Fibroblast of villous mesenchyme (primary cell): ENCODE results near the gene SLC38A6. TPM values are rescaled to one million over a fixed set of nuclear protein-coding genes. Genes with fewer than 3 reads are reported as not detected.

Experiments used
- DNase-seq: peaks from one replicate; pipeline ENCODE4 v3.0.0-alpha.2; 2010; ENCODE audit warnings: low read depth
- H3K4me3 ChIP-seq: 2 replicates; pipeline ENCODE4 v1.5.1; 2011; ENCODE audit warnings: low read depth, mild to moderate bottlenecking, low read length
- CTCF ChIP-seq: IDR thresholded peaks from 2 replicates; pipeline ENCODE4 v1.5.1; 2012; ENCODE audit warnings: low read depth, mild to moderate bottlenecking, low read length; ENCODE audit not compliant: insufficient read depth
- total RNA-seq: library from RNA; depleted of rRNA; stranded (reverse); fragments of >200 nt; gene quantifications from 2 replicates; pipeline ENCODE4 v1.2.3, GENCODE V29; 2012

SLC38A6 gene
- total RNA-seq, 1 donor, result 56.1 TPM

DNA sequence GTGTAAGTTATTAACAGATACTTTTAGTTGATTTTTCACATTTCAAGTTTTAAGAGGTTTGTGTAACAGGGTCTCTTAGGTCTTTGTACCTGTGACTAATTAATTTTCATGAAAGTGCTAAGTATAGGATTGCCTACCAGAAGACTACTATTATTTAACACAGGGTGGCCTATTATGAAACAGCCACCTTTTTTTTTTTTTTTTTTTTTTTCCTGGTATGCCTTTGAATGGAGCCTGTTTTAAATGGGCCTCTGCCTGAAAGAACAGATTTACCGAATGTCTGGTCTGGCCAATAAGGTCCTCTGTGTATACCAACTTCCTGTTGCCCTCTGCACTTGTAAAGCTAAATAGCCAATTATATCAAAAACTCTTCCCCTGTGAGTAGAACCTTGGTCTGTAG, 62.5 kb downstream of the SLC38A6 start:
- DNase-seq, result no peak
- no peak overlapping the region for H3K4me3 ChIP-seq
- no peak for TF ChIP-seq CTCF

- DNase-seq, result no peak
- no peak overlapping the region for H3K4me3 ChIP-seq
- TF ChIP-seq CTCF, result no peak
Observed at GRCh38 chr14:61047021-61047420, 66.0 kb downstream of the SLC38A6 start.

GRCh38 chr14:61048640-61049039, 67.6 kb downstream of the SLC38A6 start:
- TF ChIP-seq CTCF, result no peak
- no peak overlapping the region for H3K4me3 ChIP-seq
- DNase-seq, result peak; percentile 14

GRCh38 chr14:61050417-61050816, 69.4 kb downstream of the SLC38A6 start:
- no peak for TF ChIP-seq CTCF
- H3K4me3 ChIP-seq, result no peak overlapping the region
- peak; percentile 14 for DNase-seq

DNA sequence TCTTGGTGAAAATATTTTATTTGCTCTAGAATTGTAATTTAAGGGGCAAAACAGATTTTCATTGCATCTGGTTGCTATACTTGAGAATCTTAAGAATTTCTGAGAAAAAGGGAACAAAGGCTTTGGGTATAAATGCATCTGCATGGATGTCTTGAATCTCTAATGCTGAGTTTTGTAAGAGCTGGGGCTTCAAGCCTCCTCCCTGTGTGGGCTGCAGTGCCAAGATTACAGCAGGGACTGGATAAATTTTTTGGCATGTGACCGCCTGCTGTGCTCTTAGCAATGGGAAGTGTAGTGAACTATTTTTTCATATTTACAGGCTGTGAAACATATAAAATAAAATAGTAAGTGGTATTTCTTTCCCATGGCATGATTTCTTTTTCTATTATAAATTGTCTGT, 70.0 kb downstream of the SLC38A6 start:
- DNase-seq, result no peak
- no peak overlapping the region for H3K4me3 ChIP-seq
- TF ChIP-seq CTCF, result no peak

GRCh38 chr14:61051621-61052020, 70.6 kb downstream of the SLC38A6 start:
- DNase-seq, result no peak
- no peak overlapping the region for H3K4me3 ChIP-seq
- TF ChIP-seq CTCF, result no peak

- TF ChIP-seq CTCF, result no peak
- H3K4me3 ChIP-seq, result no peak overlapping the region
- no peak for DNase-seq
Observed at GRCh38 chr14:61063461-61063860, 82.4 kb downstream of the SLC38A6 start.
